Stimulated activated CD4-positive, alpha-beta T cell treated with anti-CD3 and anti-CD28 coated beads, TNF-alpha, amount 100 ng/mL, for 24 hours (primary cell): ENCODE data around the gene ADAMTS2.
"Not testable (repeated sequence)": the region's sequence is repeated elsewhere in the genome, so short reads cannot be mapped to it uniquely, and the experiment has no call there.

Experiments used
- DNase-seq, 3 experiments: peaks; one replicate each; pipeline ENCODE4 v3.0.0-alpha.2; 2020; ENCODE audit warnings: low read depth in 3 of 3

The ADAMTS2 gene

DNA sequence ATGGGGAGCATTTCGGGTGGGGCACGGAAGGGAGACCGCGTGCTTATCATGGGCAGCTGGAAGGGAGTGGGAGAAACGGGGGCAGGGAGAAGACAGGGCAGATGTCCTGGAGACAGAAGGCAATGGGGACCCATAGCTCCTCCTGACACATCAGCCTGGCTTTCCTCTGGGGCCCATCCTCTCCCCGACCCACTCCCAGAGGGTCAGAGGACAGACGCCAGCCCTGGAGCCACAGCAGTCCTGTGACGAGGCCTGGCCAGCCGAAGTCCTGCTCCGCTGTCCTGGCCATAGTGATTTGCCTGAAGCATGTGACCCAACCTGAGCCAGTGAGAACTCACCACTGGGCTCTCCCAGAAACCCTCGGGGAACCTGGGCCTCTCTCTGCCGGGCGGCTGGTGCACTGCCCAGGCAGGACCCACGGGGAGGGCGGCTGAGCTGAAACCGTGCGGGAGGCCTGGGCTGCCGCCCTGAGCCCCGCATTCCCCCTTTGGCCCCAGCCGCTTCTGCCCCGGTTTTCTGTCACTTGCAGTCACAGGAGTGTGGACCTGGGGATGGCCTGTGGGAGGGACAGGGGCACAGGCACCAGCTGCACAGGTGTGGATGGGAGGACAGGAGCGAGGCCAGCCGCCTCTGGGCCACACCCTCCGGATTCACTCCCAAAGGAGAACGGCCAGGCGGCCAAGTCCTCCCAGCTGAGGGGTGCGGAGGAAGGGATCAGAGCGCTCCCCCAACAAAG is 19.8 kb downstream of the ADAMTS2 start:
- no peak for DNase-seq

DNA sequence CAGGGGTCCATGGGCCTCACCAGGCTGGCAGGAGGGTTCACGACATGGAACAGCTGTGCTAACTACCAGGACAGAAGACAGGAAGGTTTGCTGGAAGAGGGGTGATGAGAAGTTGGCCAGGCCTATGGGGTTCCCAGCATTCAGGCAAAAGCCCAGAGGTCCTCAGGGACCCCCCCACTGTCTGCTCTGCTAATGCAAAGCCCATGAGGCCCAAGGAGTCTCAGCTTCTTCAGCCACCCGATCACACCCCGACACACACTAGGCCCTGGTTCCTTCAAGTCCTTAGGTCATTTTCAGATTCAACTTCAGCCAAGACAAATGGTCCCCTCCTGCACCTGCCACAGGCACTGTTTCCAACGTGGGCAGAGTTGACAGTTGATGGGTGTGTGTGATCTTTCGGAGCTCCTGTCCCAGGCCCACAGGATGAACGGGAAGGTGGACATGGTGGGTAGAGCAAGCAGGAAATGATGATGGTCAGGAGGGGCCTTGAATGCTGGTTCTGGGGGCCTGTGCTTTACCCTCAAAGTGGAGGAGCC is 20.4 kb downstream of the ADAMTS2 start:
- no peak for DNase-seq

DNA sequence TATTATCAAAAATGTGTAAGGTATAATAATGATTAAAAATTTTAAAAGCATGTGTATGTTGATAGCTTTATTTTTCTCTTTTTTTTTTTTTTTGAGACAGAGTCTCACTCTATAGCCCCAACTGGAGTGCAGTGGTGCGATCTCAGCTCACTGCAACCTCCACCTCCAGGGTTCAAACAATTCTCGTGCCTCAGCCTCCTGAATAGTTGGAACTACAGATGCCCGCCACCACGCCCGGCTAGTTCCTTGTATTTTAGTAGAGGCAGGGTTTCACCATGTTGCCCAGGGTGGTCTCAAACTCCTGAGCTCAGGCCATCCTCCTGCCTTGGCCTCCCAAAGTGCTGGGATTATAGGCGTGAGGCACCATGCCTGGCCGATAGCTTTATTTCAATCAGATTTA is 20.9 kb downstream of the ADAMTS2 start:
- not testable (repeated sequence) for DNase-seq

DNA sequence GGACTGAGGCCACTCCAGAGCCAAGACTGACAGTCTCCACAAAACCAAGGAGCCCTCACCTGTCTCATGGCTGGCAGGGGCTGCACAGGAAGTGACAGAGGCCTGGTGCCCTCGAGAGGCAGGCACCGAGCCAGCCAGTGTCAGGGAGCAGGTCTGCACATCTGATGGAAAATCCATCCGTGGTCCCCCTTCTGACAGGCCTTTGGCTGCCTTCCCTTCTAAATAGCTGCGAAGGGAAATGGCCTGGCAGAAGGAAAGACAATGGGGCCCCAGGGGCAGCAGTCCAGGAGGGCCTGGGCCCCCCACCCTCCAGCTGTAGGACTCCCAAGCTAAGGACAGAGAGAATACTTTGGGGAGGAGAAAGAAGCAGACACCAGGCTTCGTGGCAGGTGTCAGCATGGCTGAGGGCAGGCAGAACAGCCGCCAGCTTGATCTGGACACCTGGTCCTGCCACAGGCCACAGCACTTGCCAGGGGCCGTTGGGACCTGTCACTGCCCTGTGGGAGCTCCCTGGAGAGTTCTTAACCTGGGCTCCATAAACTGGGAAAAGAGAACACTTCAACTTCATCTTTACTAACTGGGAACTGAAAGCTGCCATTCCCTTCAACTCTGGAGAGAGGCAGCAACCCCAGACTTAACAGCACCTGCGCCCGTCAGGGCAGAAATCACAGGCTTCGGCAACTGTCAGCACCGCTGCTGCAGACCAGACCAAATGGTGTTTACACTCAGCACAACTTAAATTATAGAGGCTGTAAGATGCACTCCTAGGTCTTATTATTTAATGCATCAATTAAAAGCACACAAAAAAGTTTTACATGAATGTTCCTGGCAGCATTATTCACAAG is 22.0 kb downstream of the ADAMTS2 start:
- no peak for DNase-seq

DNA sequence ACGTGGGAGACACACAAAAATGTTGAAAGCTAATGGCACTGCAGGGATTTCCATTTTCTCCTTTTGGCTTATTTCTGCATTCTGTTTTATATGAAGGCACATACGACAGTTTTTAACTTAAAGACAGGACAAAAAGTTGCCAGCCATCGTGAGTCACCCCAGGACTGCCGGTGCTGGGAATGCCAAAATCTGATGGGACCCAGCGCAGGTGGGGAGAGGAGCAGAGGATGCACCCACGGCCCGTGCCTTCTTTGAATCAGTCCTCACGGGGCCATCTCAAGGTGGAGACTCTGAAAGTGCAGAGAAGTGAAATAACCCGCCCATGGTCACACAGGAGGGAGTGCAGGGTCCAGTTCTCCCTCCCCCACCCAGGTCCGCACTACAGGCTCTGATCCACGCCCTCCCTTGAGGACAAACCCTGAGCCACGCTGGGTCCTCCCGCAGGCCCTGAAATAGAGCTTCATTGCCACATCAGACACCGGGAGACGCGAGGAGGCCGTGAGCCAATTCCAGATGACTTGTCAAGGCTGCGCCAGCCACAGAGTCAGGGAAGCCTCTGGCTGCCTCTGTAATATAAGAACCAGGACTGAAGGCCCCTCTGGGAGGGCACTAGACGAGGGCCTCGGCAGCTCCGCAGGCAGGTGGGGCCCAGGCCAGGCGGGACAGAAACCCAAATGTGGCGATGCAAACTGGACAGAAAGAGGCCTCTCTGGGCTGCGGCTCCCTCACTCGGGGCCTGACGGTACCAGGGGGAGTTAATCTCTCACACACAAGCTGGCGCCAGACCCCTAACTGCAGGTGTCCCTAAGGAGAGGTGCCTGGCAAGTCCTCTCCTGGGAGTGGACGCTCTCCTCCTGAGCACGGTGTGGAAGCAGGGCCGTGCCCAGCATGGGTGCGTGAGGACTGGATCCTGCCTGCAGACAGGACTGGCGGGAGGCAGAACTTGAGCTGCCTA is 22.9 kb downstream of the ADAMTS2 start:
- DNase-seq: no peak

DNA sequence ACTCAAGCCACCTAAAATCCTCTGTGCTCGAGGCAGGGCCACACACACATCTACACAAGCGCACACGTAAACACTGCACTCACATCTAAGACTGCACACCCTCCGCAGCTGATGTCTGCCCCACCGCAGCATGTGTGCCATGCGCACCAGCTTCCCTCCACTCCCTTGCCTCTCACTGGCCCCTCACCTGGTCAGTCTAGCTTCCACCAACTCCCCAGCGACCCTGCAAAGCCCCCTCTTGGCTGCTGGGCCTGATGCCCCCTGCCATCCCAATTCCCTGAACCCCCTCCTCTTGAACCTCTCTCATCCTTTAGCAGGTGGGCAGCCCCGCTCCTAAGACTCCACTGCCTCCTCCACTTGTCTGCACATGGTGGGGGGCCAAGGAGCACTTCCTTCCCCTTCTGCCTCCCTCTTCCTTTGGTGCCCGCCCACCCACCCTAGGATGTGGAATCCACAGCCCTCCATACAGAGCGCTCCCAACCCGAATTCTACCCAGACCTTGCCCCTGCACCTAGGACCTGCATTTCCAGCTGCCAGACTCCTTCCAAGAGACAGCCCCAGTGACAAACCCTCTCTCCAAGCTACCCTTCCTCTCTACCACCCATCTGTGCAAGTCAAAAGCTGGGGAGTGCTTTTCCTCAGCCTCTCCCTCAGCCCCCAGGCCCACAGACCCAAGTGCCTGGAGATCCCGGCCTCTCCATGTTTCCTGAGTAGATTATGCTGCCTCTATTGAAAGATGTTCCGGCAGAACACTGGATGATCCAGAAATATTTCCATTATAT is 23.9 kb downstream of the ADAMTS2 start:
- no peak for DNase-seq

DNA sequence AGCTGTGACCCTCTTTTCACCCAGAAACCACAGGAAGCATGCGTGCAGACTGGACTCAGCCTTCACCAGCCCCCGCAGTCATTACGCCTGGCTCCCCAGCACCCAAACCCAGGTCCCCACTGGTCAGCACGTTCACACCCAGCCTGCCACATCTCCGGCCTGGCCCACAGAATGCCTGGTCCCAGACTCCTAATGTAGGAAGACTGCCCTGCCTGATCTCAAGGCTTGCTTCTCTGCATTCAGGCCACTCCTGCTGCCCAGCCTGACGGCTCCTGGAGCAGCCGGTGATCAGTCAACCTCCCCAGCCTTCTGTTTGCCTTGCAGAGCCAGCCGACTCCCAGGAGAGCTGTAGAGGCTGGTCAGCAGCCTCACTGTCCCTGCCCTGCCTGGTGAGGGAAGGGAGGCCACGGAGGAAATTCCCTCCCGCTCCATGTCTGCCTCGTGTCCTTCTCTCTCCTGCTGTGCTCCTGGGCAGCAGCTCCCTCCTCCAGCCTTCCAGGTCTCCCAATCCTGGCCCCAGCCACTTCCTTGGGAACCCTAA is 25.4 kb downstream of the ADAMTS2 start:
- DNase-seq: no peak

DNA sequence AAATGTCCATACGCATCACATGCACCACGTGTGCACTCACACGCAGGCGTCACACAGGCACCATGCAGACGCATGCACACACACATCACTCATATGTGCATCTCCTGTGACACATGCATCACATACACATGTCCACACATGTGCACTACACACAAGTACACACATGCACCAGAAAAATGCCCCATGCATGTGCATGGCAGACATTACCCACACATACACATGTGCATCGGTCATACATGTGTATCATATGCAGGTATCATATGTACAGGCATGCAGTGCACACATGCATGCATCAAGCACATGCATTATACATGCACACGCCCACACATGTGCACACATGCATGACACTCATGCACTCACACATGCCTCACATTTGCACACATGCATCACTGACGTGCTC is 26.1 kb downstream of the ADAMTS2 start:
- no peak for DNase-seq

DNA sequence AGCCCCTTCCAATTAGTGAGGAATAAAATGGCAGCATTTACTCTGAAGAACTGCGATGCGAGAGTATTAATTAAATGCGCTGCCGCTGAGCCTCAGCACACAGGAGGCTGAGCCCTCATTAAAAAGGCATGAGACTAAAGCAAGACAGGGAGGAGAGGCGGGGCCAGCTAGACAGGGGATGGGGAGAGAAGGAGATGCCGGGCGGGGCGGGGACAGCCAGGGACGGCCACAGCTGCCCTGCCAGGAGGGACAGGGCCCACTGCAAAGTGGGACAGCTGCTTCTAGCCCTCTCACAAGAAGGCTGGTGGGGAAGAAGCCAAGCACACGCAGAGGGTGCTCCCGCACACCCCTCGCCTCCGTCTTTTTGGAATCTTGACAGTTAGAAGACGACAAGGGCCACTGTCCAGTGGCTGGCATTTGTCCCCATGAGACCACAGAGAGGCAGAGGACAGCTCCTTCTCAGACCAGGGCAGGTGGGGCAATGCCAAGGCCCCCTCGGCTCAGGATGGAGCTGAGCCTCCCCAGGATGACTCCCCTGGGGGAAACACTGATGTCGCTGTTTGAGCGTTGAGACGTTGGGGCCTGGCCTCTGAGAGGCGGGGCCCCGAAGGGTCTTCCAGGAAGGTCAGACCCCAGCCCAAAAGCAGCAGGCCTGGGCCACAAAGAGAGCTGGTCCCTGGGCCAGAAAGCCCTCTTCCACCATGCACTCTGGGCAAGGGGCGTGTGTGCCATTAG is 26.9 kb downstream of the ADAMTS2 start:
- no peak for DNase-seq

DNA sequence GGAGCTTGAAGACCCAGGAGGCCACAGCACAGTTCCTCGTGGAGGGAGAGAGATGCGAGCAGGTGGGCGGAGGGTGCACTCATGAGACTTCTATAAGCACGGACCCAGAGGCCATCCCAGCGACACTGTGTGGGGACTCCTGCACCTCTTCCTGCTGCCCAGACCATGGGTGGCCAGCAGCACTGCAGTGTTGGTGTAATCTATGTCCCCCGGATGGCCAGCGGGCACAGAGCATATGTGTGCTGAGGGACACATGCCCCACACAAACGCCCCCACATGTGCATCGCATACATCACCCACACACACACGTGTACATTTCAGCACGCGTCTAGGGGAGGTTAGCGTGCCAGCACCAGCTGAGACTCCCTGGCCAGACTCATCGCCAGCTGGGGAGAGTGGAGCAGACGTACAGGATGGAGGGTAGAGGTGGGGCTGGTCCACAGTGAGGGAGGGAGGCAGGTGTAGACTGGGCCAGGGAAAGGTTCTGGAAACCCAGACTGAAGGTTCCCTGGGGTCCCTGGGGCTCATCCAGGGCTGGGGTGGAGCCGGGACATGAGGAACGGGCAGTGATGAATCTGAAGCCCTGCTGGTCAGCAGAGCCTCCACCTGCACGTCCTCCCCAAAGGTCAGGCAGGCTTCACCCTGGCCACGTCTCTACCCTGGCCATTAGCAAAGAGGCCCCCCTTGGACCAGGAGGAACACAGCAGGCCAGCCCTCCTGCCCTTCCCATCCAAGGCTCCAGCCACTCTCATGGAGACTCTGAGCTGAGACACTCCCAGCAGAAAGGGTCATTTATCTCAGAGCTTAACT is 27.6 kb downstream of the ADAMTS2 start:
- DNase-seq: no peak

DNA sequence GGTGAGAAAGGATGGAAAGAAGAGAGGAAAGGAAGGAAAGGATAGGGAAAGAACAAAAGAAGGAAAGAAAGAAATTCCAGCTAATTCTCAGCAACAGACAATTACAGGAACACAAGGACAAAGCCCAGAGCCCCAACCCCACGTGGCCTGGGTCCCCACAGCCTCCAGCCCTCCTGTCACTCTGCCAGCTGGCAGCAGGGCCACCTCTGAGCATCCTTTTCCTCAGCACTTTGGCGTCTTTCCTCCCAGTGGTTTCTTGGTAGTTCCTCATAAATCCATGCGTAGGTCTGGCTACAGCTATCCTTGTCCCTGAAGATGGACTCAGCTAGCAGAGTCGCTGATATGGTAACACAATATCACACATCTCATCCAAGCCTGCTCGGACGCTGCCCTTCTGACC is 28.3 kb downstream of the ADAMTS2 start:
- no peak for DNase-seq

DNA sequence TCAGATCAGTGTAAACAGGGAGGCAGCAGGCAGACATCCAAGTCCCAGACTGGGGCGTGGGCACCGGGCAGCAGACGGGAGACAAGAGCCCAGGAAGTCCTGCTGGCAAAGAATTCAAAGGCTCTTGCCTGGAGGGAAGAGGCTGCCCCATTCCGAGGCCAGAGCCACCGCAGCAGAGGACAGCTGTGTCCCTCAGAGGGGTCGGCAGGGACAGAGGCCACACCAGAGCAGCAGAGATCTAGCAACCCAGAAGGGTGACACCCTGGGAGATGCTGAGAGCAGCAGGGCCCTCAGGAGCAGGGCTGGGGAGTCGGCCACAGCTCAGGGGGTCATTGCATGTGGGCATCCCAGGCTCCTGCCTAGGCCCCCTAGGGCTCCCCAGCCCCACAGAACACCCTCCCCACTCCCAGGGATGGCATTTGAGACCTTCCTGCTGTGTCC is 29.1 kb downstream of the ADAMTS2 start:
- DNase-seq: no peak

DNA sequence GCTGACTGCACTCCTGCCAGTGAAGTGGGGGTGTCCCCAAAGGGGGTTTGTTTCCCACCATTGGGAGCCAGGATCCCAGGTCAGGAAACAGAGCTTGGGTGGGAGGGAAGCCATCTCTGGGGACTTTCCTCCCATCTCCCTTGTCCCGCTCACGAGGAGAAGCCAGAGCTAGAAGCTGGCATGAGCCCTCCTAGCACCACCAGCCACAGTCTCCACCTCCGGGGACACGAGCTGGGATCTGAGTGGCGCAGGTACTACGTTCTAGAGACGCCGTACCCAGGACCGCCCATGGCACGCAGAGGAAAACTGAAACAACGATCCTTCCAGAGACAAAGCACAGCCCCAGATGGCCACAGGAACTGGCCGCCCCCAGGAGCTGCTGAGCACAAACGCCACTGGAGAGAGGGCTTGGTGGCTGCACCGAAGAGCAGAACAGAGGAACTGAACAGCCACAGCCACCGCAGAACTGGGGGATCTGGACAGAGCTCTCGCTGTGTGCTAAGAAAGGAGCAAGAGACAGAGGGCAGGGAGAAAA is 29.8 kb downstream of the ADAMTS2 start:
- no peak for DNase-seq

DNA sequence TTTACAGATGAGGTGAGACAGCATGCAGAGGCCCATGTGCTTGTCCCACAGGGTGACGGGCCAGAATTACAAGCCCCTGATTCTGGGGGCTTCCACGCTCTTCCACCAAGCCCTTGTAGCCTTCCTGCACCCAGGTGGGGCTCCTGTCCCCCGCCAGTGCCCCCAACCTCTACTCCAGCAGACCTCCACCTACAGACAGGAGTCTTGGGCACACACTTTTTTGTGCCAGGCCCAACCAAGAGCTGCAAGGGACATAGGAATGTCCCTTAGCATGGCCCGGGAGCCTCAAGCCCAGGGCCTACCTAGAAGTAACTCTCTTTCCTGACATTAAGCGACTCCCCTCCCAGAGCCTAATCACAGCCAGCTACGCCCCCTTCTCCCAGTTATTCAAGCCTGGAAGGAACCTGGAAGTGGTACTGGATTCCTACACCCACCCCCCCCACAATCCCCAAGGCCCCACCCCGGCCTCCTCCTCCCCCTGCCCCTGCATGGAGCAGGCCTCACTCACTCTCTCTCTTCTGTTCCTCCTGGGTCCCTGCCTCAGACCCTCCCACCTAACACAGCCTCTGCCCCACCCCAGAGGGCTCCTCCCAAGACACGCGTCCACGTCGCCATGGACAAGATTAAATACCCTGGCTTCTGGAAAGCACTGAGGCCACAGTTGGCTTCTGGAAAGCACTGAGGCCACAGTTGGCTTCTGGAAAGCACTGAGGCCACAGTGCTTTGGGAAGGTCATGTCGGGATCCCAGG is 30.5 kb downstream of the ADAMTS2 start:
- no peak for DNase-seq

DNA sequence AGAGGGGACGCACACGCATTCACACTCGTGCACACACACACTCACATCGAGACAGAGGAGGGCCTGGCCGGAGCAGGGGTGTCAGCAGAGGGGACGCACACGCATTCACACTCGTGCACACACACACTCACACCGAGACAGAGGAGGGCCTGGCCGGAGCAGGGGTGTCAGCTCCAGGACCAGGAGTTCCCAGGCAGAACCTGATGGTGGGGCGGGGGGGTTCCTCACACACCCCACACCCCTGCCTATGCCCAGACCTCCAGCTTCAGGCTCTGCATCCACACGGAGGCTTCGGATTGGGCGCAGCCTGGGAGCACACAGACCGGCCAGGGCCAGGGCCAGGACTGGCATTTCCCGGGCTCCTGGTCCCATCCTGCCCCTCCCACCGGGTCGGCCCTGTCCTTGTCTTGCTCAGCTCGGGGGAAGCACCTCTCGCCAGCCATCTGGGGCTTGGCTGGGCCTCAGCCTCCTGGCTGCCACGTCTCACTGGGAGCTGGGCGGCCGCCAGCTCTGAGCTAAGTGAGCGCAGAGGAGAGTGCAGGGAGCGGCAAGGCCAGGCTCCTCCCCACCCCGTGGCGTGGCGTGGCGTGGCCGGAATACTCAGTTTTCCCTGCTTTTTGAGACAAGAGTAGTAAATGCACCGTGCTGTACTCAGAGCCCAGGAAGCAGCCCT is 31.3 kb downstream of the ADAMTS2 start:
- DNase-seq: no peak

DNA sequence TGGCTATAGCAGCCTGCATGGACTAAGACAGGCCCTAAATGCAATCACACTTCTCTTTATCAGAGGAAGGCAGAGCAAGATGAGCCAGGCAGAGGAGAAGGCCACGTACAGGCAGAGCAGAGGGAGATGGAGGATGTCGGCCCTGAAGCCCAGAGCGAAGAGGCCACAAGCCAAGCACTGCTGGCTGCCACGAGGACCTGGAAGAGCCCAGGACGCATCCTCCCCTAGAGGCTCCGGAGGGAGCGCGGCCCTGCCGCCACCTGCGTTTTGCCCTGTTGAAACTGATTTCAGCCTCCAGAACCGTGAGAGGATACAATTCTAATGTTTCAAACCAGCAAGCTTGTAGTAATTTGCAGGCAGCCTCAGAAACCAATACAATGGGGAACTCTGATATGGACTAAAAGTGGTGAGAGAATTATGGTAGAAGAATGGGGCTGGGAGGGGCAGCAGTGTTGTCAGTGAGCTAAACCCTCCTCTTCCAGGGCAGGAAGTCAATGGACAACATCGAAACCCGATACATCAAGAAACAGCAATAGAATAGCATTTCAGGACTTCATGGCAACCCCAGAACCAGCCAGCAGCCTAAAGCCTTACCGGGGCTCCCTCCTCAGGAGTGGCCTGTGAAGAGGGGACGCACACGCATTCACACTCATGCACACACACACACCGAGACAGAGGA is 32.6 kb downstream of the ADAMTS2 start:
- no peak for DNase-seq

DNA sequence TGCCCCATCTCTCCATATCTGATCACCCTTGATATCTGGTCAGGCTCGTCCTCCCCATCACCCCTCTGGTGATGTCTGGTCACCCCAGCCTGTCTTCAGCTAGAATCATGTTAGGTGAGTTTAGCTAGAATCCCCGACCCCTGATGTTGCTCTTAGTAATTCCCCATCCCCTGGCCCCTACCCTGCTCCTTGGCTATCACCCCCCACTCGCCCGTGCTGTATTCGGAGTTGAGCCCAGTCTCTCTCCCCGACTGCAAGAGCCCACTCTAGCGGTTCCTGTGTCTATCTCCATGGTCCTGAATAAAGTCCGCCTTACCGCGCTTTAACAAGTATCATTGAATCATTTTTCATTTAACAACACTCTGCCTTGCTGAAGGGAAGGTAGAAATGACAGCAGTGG is 33.7 kb downstream of the ADAMTS2 start:
- no peak for DNase-seq
